OCI-LY3 (cell line): ENCODE data around the gene FAM204A.

Experiments
- CTCF ChIP-seq: fragments of 200-600, 300-600 bp; sonication (generic); IDR thresholded peaks from 2 replicates; pipeline ENCODE4 v1.5.1; 2014; ENCODE audit warnings: antibody characterized with exemption, low read length, low read depth
- EZH2phosphoT487 ChIP-seq: fragments of 200-600 bp; shearing (Covaris generic); IDR thresholded peaks from 2 replicates; pipeline ENCODE4 v1.6.1; 2018; ENCODE audit warnings: antibody characterized with exemption, mixed run types, low read depth

GRCh38 chr10:118308664-118309063, 33.5 kb downstream of the FAM204A start:
- TF ChIP-seq EZH2phosphoT487 (no peak), CTCF (no peak)
